Ovary (tissue), 9 donors: ENCODE results near the gene NAV2. TPM values are rescaled to one million over a fixed set of nuclear protein-coding genes. Genes with fewer than 3 reads are reported as not detected.

ENCODE experiments used
- DNase-seq, 5 donors: peaks; one replicate each; pipeline ENCODE4 v3.0.0-alpha.2; 2019 to 2020
- H3K27ac ChIP-seq, 2 donors: fragments of 200-600 bp; one replicate each; pipeline versions ENCODE4 v1.5.1 to v1.8.0; 2019 to 2022
- H3K27me3 ChIP-seq: fragments of 200-600 bp; one replicate; pipeline ENCODE4 v1.8.0; 2022
- H3K36me3 ChIP-seq: fragments of 200-600 bp; sonication (generic); one replicate; pipeline ENCODE4 v1.5.1; 2019
- H3K4me1 ChIP-seq: one replicate; pipeline ENCODE4 v1.8.1; 2013; ENCODE audit warnings: mild to moderate bottlenecking, moderate library complexity; ENCODE audit not compliant: insufficient read depth
- H3K4me3 ChIP-seq: fragments of 200-600 bp; sonication (generic); one replicate; pipeline ENCODE4 v1.5.1; 2017
- H3K9me3 ChIP-seq, 2 donors: fragments of 200-600 bp in 1 of 2; sonication (generic) in 1 of 2; one replicate each; pipeline versions ENCODE4 v1.5.1 to v1.8.1; 2013 to 2019; ENCODE audit warnings: mild to moderate bottlenecking in 1 of 2, moderate library complexity in 1 of 2
- EP300 ChIP-seq: sonication (generic); formaldehyde crosslinking; IDR thresholded peaks from one replicate; pipeline ENCODE4 v1.6.1; 2017; ENCODE audit warnings: antibody characterized with exemption
- POLR2A ChIP-seq: fragments of 450-650 bp; IDR thresholded peaks from one replicate; pipeline ENCODE4 v1.6.1; 2017; ENCODE audit warnings: antibody characterized with exemption, mild to moderate bottlenecking, moderate library complexity
- WGBS, 3 donors: extraction: QIAGEN DNeasy Blood & Tissue Kit in 1 of 3; methylation state at CpG; one replicate each; pipeline versions ENCODE4 v1.1.5 to v1.1.7; 2013 to 2017; 5-methylcytosine and 5-hydroxymethylcytosine counted together
- intact Hi-C, 4 donors: fragments of 100-400 bp; cut with DNase I; formaldehyde crosslinking; loops; one replicate each; pipeline versions ENCODE4 v1.11.0 to v1.15.1; 2022 to 2023
- polyA plus RNA-seq, 2 donors: library from polyadenylated mRNA; stranded (reverse); fragments of 200-250 nt in 1 of 2; fragments of 350-450 nt in 1 of 2; fragmentation: Illumina TruSeq in 1 of 2; extraction: RNeasy Lipid Tissue Mini Kit (QIAGEN cat#74804) in 1 of 2; gene quantifications; one replicate each; pipeline ENCODE4 v1.2.3, GENCODE V29; 2013 to 2014
- total RNA-seq, 7 donors: library from RNA; depleted of rRNA in 2 of 7; stranded (reverse); fragments of >200 nt in 2 of 7; fragmentation: NEBNext Ultra II Directional in 3 of 7; extraction: Animal tissue kit (Norgen Biotek cat#: 25700) in 3 of 7; gene quantifications; one replicate each; pipeline versions ENCODE4 v1.1.0 to v1.2.4, GENCODE V29; 2016 to 2023
- TF ChIP-seq, protein P1 (sequence below), 3 donors: fragments of 450-650 bp in 2 of 3; fragments of 200-600 bp in 1 of 3; IDR thresholded peaks; one replicate each; pipeline versions ENCODE4 v1.5.1 to v1.8.0; 2016 to 2022; ENCODE audit warnings: antibody characterized with exemption in 3 of 3, mild to moderate bottlenecking in 1 of 3
- donor health status: DM: no; HTN: no; CAD: no; lungs with moderate emphysema.
- donor health status: DM: no; HTN: no; CAD: no.
- donor health status: Bipolar disorder and iron deficiency.
- donor health status: DM: yes; HTN: yes; CAD: no.
- donor health status: DM: no; HTN: no; CAD: no.
- donor health status: DM: yes; HTN: yes; CAD: no.

The NAV2 gene
- total and polyA plus RNA-seq, 9 donors: 2.9 to 14.1 (median 7.8) TPM

DNA sequence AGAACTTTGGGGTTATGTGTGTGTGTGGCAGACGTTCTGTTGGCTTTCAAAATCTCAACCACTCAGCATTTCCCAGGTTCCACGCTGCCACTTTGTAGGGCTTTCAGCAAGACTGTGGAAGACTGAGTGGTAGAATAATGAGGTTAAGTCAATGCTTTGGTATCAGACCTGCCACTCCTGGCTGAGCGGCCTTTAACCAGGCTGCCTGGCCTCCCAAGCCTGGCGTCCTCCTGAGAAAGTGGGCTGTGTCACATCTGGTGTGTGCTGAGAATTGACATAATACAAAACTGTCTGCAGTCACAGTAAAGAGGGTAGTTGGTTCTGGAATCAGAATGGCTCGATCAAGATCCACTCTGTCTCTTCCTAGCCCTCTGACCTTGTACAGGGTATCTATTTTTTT is 321.2 kb downstream of the NAV2 start:
- Histone ChIP-seq H3K4me3 (no peak overlapping the region), H3K27me3 (no peaks in the 10 kb centered on the region), H3K9me3 (no peaks in the 10 kb centered on the region), H3K4me1 (peaks cover 9% of the 10 kb centered on the region), H3K27ac (no peak overlapping the region), H3K36me3 (no peaks in the 10 kb centered on the region)
- intact Hi-C loops: no loop called here
- DNase-seq: no peak
- TF ChIP-seq, protein P1, sequence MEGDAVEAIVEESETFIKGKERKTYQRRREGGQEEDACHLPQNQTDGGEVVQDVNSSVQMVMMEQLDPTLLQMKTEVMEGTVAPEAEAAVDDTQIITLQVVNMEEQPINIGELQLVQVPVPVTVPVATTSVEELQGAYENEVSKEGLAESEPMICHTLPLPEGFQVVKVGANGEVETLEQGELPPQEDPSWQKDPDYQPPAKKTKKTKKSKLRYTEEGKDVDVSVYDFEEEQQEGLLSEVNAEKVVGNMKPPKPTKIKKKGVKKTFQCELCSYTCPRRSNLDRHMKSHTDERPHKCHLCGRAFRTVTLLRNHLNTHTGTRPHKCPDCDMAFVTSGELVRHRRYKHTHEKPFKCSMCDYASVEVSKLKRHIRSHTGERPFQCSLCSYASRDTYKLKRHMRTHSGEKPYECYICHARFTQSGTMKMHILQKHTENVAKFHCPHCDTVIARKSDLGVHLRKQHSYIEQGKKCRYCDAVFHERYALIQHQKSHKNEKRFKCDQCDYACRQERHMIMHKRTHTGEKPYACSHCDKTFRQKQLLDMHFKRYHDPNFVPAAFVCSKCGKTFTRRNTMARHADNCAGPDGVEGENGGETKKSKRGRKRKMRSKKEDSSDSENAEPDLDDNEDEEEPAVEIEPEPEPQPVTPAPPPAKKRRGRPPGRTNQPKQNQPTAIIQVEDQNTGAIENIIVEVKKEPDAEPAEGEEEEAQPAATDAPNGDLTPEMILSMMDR (IDR thresholded peaks at IDR 0.05): no peak
- TF ChIP-seq EP300 (no peak), POLR2A (no peak)
- 83 to 94% (median 92%) methylated on average over 5 of the region's 5 CpGs for WGBS, 3 donors

DNA sequence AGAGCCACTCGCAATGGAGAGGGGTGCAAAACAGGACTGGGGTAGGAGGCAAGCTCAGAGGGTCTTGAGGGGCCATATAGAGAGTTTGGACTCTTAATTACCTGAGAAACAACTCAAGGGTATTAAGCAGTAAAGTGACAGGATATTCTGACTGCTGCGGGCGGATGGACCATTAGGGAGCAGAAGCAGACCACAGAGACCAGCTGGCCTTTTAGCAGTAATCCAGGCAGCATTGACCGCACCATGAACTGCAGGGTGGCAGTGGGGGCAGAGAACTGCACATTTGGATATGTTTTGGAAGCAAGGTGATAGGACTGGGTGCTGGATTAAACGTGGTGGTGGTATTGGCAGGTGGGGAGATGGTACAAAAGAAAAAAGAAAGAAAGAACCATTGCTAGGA is 322.3 kb downstream of the NAV2 start:
- Histone ChIP-seq H3K4me3 (no peak overlapping the region), H3K36me3 (no peaks in the 10 kb centered on the region), H3K27me3 (no peaks in the 10 kb centered on the region), H3K9me3 (no peaks in the 10 kb centered on the region), H3K4me1 (peaks cover 7% of the 10 kb centered on the region), H3K27ac (no peak overlapping the region)
- intact Hi-C loops: no loop called here
- DNase-seq: no peak
- WGBS, 3 donors: 85 to 91% (median 88%) methylated on average over 5 of the region's 5 CpGs
- TF ChIP-seq POLR2A (no peak), EP300 (no peak)
- TF ChIP-seq, protein P1 (IDR thresholded peaks at IDR 0.05): no peak

DNA sequence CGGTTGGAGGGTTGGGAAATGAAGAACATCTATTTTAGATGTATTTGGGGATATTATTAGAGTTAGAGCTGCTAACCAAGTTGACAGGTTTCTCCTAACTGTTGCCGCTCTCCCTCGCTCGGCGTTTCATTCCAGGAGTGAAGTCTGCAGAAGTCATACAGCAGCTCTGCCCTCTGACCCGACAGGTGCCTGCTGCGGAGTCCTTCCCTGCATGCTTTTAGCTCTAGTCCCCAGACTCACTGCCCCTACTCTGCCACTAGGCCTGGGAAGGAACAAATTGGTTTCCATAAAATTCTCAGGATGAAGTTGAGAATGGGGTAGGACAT is 322.7 kb downstream of the NAV2 start:
- Histone ChIP-seq H3K9me3 (no peaks in the 10 kb centered on the region), H3K4me3 (no peak overlapping the region), H3K4me1 (peaks cover 7% of the 10 kb centered on the region), H3K27me3 (no peaks in the 10 kb centered on the region), H3K27ac (no peak overlapping the region), H3K36me3 (no peaks in the 10 kb centered on the region)
- DNase-seq: no peak
- WGBS, 3 donors: 91 to 94% (median 92%) methylated on average over 7 of the region's 7 CpGs
- TF ChIP-seq, protein P1 (IDR thresholded peaks at IDR 0.05): no peak
- TF ChIP-seq POLR2A (no peak), EP300 (no peak)
- intact Hi-C loops: no loop called here

DNA sequence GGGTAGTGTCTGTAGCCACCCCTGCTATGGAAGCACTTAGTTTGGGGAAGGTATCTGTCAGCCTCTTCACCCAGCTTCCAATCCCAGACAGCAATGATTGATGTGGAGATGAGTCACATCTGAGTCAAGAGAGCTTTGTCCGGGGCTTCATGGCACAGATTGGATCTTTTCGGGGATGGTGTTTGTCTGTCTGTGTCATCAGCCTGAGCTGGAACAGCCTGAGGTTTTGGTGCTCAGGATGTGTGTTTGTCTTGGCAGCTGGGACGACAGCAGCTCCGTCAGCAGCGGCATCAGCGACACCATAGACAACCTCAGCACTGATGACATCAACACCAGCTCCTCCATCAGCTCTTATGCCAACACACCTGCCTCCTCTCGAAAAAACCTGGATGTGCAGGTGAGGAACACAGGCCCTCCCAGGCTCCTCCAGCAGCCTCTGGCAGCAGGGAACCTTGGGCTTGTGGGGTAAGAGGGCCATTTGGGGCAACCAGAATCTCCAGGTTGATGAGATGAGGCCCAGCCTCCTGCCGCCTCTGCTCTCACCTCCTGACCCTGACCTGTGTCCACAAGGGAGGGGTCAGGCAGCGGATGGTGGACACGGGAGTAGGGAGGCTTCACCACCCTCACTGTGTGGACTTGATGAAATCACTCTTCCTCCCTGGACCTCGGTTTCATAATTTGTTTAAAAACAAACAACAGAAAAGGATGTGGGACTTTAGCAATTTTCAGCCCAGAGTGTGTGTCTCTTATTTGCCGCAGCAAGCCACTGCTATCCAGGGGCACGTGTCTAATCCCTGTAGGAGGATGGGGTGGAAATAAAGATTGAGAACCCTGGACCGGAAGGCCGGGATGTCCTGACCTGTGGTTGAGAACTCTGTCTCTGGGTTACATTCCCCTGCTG is 323.3 kb downstream of the NAV2 start:
- H3K36me3 ChIP-seq: no peaks in the 10 kb centered on the region
- no peak overlapping the region for H3K4me3 ChIP-seq
- DNase-seq: no peak
- H3K9me3 ChIP-seq: no peaks in the 10 kb centered on the region
- peaks cover 7% of the 10 kb centered on the region for H3K4me1 ChIP-seq
- H3K27ac ChIP-seq: no peak overlapping the region
- H3K27me3 ChIP-seq: no peaks in the 10 kb centered on the region
- 62 to 72% (median 66%) methylated on average over 15 of the region's 15 CpGs for WGBS, 3 donors
- intact Hi-C loops: no loop called here
- no peak for TF ChIP-seq EP300
- TF ChIP-seq, protein P1 (IDR thresholded peaks at IDR 0.05): no peak
- TF ChIP-seq POLR2A: no peak
